Fibroblast of skin of right biceps (primary cell): Measurements from ENCODE around the gene ATP1A3.
"Not testable (repeated sequence)": the region's sequence is repeated elsewhere in the genome, so short reads cannot be mapped to it uniquely, and the experiment has no call there.

ENCODE experiments used
- DNase-seq: peaks from one replicate; pipeline ENCODE4 v3.0.0-alpha.2; 2013

The ATP1A3 gene

DNA sequence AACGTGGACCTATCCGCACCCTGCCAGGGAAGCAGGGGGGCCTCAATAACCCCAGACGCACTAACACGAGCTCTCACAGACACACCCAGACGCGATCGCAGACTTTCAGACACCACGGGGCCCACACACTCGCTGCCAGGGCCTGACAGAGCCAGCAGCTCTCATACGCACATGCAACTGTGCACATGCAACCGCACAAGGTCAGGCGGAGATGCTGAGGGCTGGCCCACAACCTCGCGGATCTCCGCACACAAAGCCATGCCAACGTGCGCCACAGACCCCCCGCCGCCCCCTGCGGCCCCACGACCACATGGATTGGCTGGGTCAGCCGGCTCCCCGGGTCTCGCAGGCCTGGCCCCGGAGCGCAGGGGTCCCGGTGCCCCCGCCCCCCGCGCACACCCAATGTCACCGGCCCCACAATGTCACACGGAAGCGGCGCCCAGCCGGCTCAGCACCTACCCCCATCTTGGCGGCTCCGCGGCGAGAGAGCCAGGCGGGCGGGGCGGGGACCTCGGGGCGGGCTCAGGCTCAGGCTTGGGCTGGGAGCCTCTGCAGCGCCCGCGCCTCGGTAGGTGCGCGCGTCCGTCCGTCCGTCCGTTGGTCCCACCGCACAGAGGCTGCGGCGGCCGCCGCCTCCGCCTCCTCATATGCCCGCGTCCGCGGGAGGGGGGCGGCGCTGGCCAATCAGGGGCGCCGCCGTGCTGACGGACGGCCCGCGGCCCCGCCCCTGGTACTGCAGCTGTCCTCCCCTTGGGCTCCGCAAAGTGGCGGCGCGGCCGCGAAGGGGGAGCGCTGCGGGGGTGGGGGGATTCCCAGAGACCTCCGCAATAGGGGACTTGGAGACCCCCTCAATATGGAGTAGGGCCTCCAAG is at the start of gene ATP1A3:
TSS of gene ATP1A3 (minus strand) at position 619 of the 872 bp plus-strand sequence. CDS start at position 465, 154 bp downstream.
- DNase-seq = peak; percentile 43

DNA sequence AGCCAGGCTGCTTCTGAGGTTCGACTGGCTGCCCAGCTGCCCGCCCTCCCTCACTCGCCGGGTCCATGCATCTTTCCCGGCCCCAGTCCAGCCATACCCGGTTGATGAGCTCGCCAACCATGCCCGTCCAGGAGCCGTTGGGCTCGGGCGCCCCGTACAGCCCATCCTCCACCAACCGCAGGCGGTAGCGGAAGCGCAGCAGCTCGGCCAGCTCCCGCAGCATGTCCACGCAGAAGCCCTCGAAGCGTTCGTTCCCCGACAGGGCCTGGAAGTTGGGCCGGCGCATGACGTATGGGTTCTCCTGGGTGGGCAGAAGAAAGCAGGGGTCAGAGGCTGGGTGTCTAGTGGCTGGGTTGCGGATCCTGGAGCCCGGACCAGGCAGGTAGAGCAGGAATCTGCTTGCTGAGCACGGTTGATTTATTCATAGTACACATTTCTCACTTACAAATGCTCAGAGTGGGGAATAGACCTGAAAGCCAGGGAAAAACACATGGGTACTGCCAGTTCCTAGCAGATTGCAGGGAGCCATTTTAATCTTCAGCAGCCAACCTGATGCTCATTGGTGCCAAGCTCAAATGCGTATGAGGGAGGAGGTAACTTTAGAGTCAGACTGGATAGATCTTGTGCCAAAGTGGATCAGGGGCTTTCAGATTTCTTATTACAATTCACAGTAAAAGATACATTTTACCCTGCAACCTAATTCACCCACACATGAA is 48.6 kb upstream of the ATP1A3 start:
- DNase-seq = no peak

DNA sequence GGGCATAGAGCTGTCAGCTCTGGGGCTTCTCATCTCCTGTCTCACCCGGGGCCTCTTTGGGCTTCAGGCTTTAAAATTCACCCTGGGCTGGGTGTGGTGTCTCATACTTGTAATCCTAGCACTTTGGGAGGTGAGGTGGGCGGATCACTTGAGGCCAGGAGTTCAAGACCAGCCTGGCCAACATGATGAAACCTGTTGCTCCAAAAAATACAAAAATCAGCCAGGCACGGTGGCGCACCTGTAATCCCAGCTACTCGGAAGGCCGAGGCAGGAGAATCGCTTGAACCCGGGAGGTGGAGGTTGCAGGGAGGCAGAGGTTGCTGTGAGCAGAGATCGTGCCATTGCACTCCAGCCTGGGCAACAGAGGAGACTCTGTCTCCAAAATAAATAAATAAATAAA is 46.5 kb upstream of the ATP1A3 start:
- not testable (repeated sequence) for DNase-seq

DNA sequence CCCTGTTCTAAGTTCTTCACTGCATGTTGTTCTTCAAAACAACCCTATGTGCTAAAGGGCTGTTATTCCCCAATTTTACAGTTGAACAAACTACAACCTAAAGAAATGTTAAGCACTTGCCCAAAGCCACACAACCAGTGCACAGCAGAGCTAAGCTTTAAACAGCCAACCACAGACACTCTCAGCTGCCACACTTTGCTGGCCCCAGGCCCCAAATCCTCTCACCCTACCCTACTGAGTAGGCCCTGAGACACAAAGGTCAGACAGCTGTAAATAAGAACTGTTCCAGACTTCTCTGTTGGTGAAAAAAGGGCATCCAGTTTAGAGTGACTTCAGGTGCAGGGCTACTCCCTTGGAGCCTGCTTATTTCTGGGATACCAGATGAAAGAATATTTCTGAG is 46.0 kb upstream of the ATP1A3 start:
- no peak for DNase-seq

DNA sequence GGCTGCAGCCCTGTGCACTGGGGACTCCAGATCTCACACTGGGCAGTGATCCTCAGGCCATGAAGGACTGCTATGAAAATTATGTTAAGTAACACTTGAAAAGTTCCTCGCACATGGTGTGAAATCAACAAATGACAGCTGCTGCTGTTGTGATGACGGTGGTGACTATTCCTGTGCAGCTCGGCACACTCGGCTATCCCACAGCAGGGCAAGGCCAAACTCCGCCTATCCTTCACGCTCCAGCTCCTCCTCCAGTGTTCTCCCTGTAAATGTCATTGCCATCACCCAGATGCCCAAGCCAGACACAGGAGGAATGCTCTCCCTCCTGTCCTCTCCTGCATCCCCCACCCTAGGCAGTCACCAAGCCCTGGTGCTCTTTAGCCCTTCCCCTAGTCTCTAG is 44.6 kb upstream of the ATP1A3 start:
- DNase-seq = no peak

DNA sequence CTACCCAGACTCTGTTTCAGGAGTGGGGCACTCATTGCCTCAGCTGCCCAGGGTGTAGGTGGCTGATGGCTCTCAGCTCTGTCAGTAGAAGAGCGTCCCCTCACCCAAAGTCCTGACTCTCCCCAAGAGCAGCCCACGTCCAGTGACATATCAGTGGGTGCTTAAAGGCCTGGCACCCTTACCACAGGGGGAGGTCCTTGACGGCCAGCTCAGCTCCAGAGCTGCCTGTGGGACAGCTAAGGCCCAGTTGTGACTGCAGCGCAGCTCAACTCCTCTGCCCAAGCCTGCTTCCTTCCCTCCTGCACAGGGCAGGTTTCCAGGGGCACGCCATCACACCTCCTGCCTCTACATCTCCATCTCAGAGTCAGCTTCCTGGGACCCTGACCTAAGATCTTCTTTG is 43.6 kb upstream of the ATP1A3 start:
- DNase-seq = no peak

DNA sequence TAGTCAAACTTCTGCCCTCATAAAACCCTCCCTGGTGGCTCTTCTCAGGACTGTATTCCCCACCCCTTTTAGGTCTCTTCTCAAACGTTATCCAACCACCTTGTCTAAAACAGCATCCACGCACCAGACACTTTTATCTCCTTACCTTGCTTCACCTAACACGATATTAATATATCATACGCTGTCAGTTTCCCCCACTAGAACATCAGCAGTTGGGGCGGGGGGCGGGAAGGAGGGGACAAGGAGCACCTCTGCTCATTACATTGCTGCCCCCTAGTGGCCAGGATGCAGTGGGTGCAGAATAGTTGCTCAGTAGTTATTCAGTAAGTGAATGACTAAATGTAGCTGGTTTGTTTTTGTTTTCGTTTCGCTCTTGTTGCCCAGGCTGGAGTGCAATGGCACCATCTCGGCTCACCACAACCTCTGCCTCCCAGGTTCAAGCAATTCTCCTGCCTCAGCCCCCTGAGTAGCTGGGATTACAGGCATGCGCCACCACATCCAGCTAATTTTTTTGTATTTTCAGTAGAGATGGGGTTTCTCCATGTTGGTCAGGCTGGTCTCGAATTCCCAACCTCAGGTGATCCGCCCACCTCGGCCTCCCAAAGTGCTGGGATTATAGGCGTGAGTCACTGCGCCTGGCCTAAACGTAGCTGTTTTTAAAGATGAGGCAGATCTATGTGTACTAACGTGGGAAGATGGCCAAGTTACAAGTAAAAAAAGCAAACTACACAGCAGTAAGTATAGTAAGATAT is 40.8 kb upstream of the ATP1A3 start:
- DNase-seq = peak; percentile 63

DNA sequence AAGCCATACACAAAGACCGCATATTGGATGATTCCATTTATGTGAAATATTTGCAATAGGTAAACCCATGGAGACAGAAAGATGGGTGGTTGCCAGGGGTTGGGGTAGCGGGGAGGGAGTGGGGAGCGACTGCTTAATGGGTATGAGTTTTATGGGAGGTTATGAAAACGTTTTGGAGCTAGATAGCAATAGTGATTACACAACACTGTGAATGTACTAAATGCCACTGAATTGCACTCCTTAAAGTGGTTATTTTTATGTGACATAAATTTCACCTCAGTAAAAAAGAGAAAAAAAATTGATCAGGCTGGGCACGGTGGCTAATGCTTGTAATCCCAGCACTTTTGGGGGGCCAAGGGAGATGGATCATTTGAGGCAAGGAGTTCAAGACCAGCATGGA is 39.4 kb upstream of the ATP1A3 start:
- DNase-seq = no peak

DNA sequence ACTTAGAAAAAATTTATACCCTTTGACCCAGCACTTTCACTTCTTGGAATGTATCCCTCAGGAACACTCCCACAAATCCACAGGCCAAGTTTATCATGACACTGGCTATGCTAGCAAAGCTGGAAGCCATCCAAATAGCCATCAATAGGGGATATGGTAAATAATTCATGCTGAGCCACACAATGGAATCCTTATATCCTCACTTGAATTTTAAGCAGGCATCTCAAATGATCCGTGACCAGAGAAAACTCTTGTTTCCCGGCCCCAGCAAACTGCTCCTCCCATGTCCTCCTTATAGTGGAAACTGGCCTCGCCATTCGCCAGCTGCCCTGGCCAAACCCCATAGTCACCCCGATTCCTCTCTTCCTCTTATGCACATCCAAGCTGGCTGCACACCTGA is 38.4 kb upstream of the ATP1A3 start:
- DNase-seq = no peak

DNA sequence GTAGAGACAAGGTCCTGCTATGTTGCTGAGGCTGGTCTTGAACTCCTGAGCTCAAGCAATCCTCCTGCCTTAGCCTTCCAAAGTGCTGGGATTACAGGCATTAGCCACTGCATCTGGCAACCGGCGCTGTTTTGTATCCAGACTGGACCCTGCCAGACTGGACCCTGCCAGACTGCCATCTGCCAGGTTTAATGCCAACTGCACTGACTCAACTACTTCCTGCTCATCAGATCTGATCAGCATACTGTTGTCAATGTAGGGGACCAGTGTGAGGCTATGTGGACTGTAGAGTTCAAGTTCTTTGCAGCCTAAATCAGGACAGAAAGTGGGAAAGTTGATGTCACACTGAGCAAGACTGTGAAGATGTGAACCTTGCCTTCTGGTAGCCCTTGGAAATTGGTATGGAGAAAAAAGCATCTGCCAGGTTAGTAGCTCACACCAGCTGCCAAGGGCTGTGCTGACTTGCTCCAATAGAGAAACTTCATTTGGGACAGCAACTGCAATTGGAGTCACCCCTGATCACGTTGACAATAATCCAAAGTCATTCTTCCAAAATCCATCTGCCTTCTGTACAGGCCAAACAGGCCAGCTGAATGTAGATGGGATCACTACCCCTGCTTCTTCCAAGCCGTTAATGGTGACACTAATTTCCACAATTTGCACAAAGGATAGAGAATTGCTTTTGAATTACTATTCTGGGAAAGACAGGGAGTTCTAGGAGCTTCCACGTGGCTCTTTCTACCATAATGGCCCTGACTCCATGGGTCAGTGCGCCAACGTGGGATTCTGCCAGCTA is 36.8 kb upstream of the ATP1A3 start:
- no peak for DNase-seq

DNA sequence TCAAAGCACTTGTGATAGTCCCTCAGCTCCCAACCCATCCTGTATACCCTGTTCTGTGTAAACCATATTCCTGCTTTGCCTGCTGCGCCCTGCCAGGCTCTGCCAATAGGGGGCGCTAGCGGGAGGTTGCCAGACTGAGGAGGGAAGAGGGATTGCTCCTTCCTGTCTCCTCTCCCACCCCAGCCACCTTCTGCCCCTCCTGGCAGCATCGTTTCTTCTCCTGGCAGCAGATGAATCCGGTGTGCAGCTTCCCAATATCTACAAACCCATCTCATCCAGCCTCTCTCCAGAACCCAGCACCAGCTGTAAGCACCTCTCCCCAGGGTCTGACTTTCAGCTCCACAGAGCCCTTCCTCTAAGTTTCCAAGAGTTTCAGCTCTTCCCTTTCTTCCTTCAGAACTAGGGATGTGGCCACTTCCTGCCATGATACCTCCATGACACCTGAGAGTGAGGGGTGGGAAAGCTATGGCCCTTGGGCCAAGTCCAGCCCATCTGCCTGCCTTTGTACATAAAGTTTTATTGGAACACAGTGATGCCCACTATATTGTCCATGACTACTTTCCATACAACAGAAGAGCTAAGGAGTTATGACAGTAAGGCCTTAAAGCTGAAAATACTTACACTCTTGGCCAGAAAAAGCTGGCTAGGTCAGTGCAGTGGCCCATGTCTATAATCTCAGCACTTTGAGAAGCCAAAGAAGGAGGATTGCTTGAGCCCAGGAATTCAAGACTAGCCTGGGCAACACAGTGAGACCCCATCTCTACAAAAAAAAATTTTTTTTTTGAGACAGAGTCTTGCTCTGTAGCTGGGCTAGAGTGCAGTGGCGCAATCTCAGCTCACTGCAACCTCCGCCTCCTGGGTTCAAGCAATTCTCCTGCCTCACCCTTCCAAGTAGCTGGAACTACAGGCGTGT is 34.5 kb upstream of the ATP1A3 start:
- no peak for DNase-seq

DNA sequence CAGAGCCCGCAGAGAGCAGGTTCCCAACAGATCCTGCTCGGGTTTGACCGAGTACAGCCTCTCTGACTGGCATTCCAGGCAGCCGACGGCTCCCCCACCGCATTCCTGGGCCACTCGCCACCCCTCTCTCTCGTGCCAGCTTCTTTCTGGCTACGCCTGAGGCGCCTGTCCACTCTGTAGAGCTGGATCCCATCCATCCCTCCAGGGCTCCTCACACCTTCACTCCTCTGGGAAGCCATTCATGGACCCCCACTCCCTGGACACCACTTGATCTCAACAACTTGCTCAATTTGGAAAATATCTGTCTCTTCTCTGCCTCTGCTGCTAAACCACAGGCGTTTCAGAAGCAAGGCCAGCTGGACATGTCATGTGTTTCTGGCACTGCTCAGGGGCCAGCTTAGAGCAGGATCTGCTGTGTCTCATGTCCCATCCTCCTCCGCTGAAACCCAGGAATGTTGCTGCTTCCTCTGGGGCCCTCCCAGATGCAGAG is 30.6 kb upstream of the ATP1A3 start:
- peak; percentile 23 for DNase-seq

DNA sequence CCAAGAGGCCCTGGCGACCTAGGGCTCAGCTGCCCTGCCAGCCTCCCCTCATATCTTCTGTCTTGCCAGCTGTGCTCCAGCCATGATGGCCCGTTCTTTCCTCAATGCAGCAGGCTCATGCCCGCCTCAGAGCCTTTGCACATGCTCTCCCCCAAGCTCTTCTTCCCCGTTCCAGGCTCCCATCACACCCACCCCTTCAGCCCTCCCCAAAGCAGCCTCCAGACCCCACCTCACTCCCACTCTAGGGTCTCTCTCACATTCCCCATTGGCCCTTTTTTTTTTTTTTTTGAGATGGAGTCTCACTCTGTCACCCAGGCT is 29.9 kb upstream of the ATP1A3 start:
- DNase-seq = no peak

DNA sequence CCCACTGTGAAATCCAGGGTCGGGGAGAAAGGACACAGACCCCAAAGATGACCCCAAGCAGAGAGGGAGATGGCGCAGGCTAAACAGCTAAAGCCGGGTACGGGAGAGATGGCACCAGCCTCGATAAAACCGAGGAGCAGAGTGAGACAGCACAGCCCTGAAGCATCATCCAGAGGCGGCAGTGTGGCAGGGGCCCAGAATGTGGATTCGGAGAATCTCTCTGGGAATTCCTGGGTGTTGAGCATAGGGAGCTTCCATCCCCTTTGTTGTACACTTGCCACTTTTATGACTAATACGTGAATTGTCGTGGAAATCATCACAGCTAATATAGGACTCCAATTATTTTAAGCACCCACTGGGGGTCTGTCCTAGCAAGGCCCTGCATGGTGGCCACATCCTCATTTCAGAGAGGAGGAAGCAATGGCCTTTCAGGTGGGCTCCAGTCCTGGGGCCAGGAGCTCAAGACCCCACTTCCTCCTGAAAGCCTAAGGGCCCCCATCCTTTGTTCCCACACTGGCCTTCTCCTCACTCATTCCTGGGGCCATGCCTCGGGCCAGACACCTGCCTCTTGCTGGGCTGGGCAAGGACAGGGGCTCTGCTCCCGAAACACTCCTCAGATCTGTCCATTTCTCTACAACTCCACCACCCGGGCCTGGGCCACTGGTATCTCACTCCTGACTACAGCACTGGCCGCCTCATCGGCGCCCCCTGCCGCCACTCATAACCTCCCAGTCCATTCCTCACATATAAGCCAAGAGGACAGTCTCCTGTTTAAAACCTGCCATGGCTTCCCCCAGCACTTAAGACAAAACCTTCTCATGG is 29.3 kb upstream of the ATP1A3 start:
- peak; percentile 7 for DNase-seq

DNA sequence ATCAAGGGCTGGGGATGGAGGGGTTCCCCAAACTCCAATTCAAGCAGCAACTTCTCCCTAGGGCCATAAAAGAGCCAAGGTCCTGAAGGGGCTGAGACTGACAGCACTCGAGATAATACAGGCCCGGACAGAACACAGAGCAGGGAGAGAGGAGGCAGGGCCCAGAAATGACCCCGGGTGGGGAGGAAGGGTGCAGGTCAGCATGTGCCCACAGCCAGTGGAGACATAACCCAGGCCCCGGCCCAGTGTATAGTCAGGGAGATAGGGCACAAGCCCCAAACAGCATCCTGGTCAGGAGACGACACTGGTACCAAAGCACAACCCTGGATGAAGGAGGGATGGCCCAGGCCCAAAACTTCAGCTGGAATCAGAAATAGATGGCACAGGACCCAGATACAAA is 28.6 kb upstream of the ATP1A3 start:
- DNase-seq = no peak

DNA sequence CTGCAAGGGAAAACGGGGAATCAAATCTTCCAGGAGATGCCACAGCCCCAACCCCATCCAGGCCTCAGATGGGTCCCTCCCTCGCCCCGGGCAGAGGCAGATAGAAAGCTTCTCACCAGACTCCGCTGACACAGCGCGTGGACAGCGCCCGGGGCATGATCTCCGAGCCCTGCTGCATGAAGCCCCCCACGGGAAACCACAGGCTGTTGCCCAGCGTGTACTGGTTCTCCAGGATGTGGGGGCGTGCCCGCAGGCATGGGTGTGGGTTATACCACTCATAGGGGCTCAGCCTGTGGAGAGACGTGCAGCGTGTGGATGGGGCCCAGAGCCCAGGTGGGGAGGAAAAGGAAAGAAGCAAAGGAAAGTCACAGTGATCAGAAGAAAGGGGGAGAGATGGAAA is 27.2 kb upstream of the ATP1A3 start:
- no peak for DNase-seq

DNA sequence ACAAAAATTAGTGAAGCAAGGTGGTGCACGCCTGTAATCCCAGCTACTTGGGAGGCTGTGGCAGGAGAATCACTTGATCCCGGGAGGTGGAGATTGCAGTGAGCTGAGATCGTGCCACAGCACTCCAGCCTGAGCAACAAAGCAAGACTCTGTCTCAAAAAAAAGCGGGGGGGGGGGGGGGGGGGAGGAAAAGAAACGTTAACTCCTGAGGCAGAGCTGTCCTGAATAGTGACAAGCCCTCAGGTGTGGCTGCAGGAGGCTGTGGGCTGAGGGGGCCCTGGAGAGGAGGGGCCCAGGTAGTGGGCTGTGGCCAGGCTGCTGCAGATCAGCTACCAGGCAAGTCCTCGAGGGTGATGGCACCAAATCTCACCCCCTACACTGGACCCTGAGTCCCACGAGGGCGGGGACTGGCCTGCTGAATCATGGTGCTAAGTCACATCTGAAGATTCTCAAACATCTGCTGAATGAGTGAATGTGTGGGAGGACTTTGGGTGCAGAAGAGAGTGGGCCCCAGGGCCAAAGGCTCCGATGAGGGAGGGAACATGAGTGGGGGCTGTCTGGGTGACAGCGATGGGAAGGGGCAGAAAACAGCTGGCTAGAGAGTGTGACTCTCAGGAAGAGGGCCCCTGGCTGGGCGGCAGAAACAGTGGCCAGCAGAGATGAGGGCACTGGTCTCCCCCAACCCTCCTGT is 24.6 kb upstream of the ATP1A3 start:
- DNase-seq = peak; percentile 35

DNA sequence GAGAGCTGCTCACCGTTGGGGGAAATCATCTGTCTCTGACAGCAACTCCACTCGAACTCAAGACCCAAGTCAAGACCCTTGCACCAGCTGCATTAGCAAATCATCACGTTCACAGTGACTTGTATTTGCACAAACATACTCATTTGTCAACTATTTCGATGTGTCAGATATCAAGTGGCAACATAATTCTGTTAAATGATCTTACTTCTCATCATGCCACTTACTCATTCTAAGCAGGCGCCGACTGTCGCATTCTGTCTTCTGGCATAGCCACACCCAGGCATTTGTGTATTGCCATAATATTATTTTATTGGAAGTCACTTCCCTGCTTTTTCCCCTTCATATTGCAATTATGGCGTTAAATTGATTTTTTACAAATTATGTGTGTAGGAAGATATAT is 23.0 kb upstream of the ATP1A3 start:
- DNase-seq = no peak

DNA sequence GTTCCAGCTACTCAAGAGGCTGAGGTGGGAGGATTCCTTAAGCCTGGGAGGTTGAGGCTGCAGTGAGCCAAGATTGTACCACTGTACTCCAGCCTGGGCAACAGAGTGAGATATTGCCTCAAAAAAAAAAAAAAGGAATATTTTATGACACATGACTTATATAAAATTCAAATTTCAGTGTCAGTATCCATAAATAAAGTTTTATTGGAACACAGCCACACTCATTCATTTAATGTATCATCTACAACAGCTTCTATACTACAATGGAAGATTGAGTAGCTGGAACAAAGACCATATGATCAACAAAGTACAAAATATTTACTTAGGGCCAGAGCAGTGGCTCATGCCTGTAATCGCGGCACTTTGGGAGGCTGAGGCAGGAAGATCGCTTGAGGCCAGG is 18.7 kb upstream of the ATP1A3 start:
- not testable (repeated sequence) for DNase-seq
